NCI-H2029 treated with DMSO at 0.1 percent for 48 hours (cell line): ENCODE results near the gene MYADML2.
A peak's percentile ranks its signal among the peaks of the same experiment; 100 is the strongest.
"Not testable (repeated sequence)": the region's sequence is repeated elsewhere in the genome, so short reads cannot be mapped to it uniquely, and the experiment has no call there.

Experiments
- DNase-seq: peaks from one replicate; lab custom pipeline; 2025; lab: John Stamatoyannopoulos, UW

The MYADML2 gene

DNA sequence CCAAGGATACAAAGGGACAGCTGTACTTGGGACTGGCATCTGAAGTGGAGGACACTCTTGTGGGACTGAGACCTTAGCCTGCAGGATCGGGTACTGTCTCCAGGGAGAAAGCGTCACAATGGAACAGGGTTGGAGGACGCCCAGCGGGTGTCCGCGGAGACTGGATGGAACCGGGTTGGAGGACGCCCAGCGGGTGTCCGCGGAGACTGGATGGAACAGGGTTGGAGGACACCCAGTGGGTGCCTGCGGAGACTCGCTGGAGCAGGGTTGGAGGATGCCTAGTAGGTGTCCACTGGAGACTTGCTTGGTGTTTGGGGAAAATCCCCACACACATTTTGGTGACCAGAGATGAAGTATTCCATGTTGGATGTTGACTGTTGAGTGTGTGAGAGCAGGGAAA, at the start of gene MYADML2:
Gene MYADML2 (minus strand): TSS at position 45 of the 400 bp plus-strand sequence. CDS start 5,492 bp downstream, outside the sequence.
- DNase-seq = no peak

- DNase-seq = no peak
These were observed 49.3 kb upstream of the MYADML2 start for GRCh38 chr17:81996232-81996756.

GRCh38 chr17:81995463-81996231, 48.6 kb upstream of the MYADML2 start:
- DNase-seq = no peak

- no peak for DNase-seq
These were observed 47.8 kb upstream of the MYADML2 start for GRCh38 chr17:81994593-81995462.

- no peak for DNase-seq
These were observed 46.9 kb upstream of the MYADML2 start for GRCh38 chr17:81993729-81994592.

DNA sequence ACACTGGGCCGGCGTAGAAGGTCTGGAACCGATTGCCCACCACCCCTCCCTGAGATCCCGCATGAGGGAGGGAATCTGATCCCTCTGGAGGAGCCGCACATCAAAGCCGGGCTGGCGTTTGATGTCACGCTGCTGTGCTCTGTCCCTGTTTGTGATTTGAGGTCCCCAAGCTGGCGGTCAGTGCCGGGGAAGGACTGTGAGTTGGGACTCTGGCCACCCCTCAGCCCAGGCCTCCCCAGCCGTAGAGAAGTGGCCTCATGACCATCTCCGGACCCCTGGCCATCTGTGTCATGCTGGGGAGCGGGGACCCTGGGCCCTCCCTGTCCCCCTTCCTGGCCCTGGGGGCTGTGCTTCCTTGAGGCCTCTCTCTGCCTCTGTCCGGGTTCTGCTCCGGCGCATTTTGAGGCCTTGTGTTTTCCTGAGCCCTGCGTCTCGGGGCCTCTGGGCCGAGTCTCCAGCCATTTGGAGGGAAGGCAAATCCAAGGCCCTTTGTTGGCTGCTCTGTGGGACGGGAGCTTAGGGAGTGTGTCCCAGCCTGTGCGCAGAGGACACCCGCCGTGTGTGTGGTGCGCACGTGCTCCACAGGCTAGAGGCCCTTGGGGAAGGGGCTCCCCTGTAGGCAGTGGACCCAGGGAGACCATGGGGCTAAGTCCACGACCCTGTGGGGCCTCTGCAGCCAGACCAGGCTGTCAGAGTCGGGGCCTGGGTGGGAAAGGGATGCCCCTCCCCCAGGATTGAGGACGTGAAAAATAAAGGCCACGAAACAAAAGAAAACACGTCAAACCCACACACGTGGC, 45.5 kb upstream of the MYADML2 start:
- no peak for DNase-seq

- DNase-seq = peak; percentile 76
These were observed 44.8 kb upstream of the MYADML2 start for GRCh38 chr17:81991684-81992305.

- DNase-seq = no peak
These were observed 44.0 kb upstream of the MYADML2 start for GRCh38 chr17:81990836-81991683.

- DNase-seq = no peak
These were observed 40.2 kb upstream of the MYADML2 start for GRCh38 chr17:81987161-81987770.

DNA sequence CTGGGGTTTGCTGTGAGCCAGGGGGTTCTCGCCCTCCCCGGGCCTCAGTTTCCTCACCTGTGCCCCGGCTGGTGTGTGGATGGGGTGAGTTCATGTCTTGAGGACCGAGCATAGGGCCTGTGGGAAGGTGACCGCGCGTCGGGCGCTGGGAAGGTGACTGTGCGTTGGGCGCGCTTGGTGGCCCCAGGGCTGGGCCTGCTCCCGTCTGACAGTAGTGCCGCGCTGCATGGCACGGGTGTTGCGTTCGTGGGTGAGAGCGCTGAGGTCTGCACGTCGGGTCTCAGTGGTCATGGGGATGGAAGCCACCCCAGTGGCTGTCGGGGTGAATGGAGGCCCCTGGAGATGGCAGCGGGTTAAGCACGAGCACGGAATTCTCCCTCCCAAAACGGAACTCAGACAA, 39.6 kb upstream of the MYADML2 start:
- no peak for DNase-seq

DNA sequence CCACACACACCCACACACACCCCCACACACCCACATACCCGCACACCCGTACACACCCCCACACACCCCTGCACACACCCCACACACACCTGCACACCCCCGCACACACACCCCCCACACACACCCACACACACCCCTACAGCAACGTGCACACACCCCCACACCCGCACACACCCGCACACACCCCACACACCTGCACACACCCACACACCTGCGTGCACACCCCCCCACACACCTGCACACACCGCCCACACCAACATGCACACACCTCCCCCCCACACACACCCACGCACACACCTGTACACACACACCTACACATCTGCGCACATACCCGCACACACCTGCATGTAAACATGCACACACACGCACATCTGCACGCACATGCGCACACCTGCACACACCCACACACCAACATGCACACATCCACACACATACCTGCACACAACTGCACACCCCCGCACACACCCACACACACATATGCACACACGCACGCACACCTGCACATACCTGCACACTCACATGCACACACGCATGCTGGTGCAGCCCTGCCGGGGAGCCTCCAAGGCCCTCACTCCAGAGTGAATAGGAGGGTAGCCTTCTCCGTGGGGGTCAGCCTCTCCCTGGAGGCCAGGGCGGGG, 37.9 kb upstream of the MYADML2 start:
- DNase-seq = no peak

DNA sequence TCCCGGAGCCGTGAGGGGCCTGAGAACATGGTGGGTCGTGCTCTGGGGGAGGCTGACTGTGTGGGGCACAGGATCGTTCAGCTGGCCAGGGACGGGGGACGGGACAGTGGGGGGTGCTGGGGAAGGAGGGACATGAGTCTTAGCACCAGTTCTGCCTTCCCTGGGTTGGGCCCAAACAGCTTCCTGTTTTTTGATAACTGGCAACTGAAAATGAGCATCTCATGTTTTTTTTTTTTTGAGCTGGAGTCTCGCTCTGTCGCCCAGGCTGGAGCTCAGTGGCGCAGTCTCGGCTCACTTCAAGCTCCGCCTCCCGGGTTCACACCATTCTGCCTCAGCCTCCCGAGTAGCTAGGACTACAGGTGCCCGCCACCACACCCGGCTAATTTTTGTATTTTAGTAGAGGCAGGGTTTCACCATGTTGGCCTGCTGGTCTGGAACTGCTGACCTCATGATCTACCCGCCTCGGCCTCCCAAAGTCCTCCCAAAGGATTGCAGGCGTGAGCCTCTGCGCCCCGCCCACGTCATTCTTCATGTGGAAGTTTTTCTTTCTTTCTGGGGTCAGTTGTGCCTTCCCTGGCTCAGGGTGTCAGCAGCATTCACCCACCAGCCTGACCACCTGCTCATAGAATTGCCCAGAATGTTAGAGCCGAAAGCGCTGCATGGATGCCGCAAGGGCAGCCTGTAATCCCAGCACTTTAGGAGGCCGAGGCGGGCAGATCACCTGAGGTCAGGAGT, 36.8 kb upstream of the MYADML2 start:
- DNase-seq = no peak

- no peak for DNase-seq
These were observed 36.1 kb upstream of the MYADML2 start for GRCh38 chr17:81983011-81983638.

- DNase-seq = not testable (repeated sequence)
These were observed 34.5 kb upstream of the MYADML2 start for GRCh38 chr17:81981511-81981910.

DNA sequence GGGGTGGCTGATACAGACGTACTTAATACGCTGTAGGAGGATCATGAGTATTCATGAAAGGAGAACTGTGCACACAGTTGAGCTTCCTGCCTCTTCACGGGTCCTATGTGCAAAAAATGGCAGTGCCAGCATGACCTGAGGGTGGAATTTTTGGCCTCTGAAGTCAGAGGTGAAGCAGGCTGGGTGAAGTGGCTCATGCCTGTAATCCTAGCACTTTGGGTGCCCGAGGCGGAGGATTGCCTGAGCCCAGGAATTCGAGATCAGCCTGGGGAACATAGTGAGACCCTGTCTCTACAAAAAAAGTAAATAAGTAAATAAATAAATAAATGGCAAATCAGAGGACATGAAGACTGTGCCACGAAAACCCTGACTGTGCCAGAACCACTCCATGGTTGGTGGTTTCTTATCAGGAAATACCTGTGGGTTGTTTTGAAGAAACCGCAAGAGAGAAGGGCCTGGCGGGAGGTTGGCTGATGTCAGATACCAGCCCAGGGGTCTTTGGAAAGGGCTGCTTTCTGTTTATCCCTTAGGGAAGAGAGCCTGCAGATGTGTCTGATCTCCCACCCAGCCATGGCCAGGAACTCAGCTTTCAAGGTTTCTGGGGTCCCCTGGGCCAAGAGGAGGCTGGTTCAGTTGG, 33.8 kb upstream of the MYADML2 start:
- DNase-seq = no peak

DNA sequence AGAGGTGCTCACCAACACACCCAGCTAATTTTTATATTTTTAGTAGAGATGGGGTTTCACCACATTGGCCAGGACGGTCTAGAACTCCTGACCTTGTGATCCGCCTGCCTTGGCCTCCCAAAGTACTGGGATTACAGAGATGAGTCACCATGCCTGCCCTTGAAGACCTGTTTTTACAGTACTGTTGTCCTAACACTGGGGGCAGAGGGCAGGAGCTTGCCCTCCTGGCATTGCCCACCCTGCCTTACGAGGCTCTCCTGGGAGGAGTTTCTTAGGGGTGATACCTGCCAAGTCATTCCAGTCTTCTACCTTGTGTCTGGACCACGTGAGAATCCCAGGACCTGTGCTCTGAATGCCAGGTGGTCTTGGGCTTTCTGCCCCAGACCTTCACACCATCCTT, 33.1 kb upstream of the MYADML2 start:
- no peak for DNase-seq
